ENCODE results near the gene CLSTN2. TPM values are rescaled to one million over a fixed set of nuclear protein-coding genes. Genes with fewer than 3 reads are reported as not detected.

The CLSTN2 gene
- total RNA-seq, 1 donor from 2014 or later = 143 TPM

DNA sequence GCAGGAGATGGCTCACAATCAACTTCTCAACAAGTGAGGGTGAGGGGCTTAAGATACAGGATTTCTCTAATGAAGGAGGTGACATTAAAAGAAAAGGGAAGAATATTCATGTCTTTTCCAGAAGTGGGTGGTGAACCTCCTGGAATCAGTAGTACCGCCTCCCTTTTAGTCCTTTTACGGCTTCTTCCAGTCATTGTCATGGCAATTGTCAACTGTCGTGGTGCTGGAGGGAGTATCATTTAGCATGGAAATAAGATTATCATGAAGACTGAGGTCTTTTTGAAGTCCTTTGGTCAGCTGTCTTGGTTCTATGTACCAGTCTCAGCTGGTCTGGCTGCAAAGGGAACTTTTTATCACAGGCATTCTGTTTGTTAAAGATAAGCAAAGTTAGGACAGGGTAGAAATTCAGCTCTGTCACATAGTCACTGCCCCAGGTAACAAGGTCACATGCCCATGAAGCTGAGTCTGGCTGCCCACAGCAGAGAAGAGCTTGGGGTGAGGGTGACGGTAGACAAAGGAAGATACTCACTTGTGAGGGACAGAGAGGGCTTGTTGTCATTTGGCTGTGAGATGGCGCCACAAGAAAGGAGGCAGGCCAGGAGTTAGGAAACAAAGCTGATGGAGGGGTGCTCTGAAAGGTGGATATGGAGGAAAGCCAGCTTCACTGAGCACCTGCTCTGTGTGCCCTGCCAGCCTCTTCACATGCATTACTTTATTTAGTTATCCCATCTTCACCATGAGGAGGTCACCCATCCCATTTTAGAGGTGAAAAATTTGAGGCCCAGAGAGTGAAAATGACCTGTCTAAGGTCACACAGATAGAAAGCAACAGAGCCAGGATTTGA, 514.6 kb downstream of the CLSTN2 start:
- H3K4me1 Mint-ChIP-seq (ENCODE audit: unreplicated experiment) = peaks cover under 1% of the 10 kb centered on the region
- H3K9me3 Mint-ChIP-seq (ENCODE audit: unreplicated experiment) = no peaks in the 10 kb centered on the region
- TF ChIP-seq CTCF (IDR thresholded peaks at IDR 0.05) = no peak
- peaks cover 22% of the 10 kb centered on the region for H3K36me3 Mint-ChIP-seq (ENCODE audit: unreplicated experiment)
- H3K27me3 Mint-ChIP-seq (ENCODE audit: unreplicated experiment) = no peaks in the 10 kb centered on the region
- DNase-seq (ENCODE audit: extremely low spot score, unreplicated experiment) = no peak
- no peak overlapping the region for H3K4me3 Mint-ChIP-seq (ENCODE audit: unreplicated experiment)
- no peak overlapping the region for H3K27ac Mint-ChIP-seq (ENCODE audit: unreplicated experiment)

GRCh38 chr3:140453750-140454149, 518.8 kb downstream of the CLSTN2 start:
- Mint-ChIP-seq H3K27ac (ENCODE audit: unreplicated experiment) (no peak overlapping the region), H3K4me3 (ENCODE audit: unreplicated experiment) (no peak overlapping the region), H3K9me3 (ENCODE audit: unreplicated experiment) (no peaks in the 10 kb centered on the region), H3K4me1 (ENCODE audit: unreplicated experiment) (peaks cover 16% of the 10 kb centered on the region), H3K36me3 (ENCODE audit: unreplicated experiment) (peaks cover 22% of the 10 kb centered on the region), H3K27me3 (ENCODE audit: unreplicated experiment) (no peaks in the 10 kb centered on the region)
- no peak for TF ChIP-seq CTCF (IDR thresholded peaks at IDR 0.05)
- no peak for DNase-seq (ENCODE audit: extremely low spot score, unreplicated experiment)

GRCh38 chr3:140455521-140456214, 520.7 kb downstream of the CLSTN2 start:
- Mint-ChIP-seq H3K4me3 (ENCODE audit: unreplicated experiment) (no peak overlapping the region), H3K9me3 (ENCODE audit: unreplicated experiment) (no peaks in the 10 kb centered on the region), H3K27me3 (ENCODE audit: unreplicated experiment) (no peaks in the 10 kb centered on the region), H3K27ac (ENCODE audit: unreplicated experiment) (peak overlapping the region; percentile 87), H3K36me3 (ENCODE audit: unreplicated experiment) (peaks cover 19% of the 10 kb centered on the region), H3K4me1 (ENCODE audit: unreplicated experiment) (peaks cover 16% of the 10 kb centered on the region)
- DNase-seq (ENCODE audit: extremely low spot score, unreplicated experiment) = no peak
- no peak for TF ChIP-seq CTCF (IDR thresholded peaks at IDR 0.05)

- Mint-ChIP-seq H3K4me3 (ENCODE audit: unreplicated experiment) (no peak overlapping the region), H3K27ac (ENCODE audit: unreplicated experiment) (no peak overlapping the region), H3K9me3 (ENCODE audit: unreplicated experiment) (no peaks in the 10 kb centered on the region), H3K27me3 (ENCODE audit: unreplicated experiment) (no peaks in the 10 kb centered on the region), H3K36me3 (ENCODE audit: unreplicated experiment) (peaks cover 16% of the 10 kb centered on the region), H3K4me1 (ENCODE audit: unreplicated experiment) (peaks cover 16% of the 10 kb centered on the region)
- no peak for DNase-seq (ENCODE audit: extremely low spot score, unreplicated experiment)
- TF ChIP-seq CTCF (IDR thresholded peaks at IDR 0.05) = no peak
These were observed 522.0 kb downstream of the CLSTN2 start for GRCh38 chr3:140456974-140457373.

- Mint-ChIP-seq H3K27ac (ENCODE audit: unreplicated experiment) (no peak overlapping the region), H3K27me3 (ENCODE audit: unreplicated experiment) (no peaks in the 10 kb centered on the region), H3K36me3 (ENCODE audit: unreplicated experiment) (peaks cover 26% of the 10 kb centered on the region), H3K9me3 (ENCODE audit: unreplicated experiment) (no peaks in the 10 kb centered on the region), H3K4me3 (ENCODE audit: unreplicated experiment) (no peak overlapping the region), H3K4me1 (ENCODE audit: unreplicated experiment) (peaks cover 16% of the 10 kb centered on the region)
- TF ChIP-seq CTCF (IDR thresholded peaks at IDR 0.05) = no peak
- DNase-seq (ENCODE audit: extremely low spot score, unreplicated experiment) = no peak
These were observed 524.5 kb downstream of the CLSTN2 start for GRCh38 chr3:140459462-140459861.

All from osteocyte (in vitro differentiated cells).